Measurements from ENCODE around the gene RASGRP1.
A peak's percentile ranks its signal among the peaks of the same experiment; 100 is the strongest.
"Not testable (repeated sequence)": the region's sequence is repeated elsewhere in the genome, so short reads cannot be mapped to it uniquely, and the experiment has no call there.

RASGRP1 gene

GRCh38 chr15:38564557-38565286 lies at the start of gene RASGRP1:
TSS of gene RASGRP1 (minus strand) at chr15:38564814. CDS start at chr15:38564628, 186 bp downstream.
- peak; percentile 2 for DNase-seq

DNA sequence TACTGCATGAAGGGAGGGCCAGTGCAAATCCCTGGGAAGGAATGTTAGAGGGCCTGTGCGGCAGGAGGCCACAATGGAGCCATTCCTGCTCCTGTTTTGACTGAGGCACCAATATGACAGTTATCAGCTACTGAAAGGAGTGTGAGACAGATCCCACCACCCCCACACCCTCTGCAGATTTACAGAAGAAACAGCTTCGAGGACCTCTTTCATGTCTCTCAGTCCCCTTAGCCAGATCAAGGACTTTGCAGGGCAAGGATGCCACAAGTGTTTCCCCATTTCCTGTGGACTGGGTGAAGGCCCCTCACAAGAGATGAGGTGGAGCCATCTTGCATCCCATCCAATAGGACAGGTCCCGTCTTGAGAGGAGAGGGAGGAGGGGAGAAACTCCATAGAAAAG lies 48.5 kb upstream of the RASGRP1 start:
- no peak for DNase-seq

DNA sequence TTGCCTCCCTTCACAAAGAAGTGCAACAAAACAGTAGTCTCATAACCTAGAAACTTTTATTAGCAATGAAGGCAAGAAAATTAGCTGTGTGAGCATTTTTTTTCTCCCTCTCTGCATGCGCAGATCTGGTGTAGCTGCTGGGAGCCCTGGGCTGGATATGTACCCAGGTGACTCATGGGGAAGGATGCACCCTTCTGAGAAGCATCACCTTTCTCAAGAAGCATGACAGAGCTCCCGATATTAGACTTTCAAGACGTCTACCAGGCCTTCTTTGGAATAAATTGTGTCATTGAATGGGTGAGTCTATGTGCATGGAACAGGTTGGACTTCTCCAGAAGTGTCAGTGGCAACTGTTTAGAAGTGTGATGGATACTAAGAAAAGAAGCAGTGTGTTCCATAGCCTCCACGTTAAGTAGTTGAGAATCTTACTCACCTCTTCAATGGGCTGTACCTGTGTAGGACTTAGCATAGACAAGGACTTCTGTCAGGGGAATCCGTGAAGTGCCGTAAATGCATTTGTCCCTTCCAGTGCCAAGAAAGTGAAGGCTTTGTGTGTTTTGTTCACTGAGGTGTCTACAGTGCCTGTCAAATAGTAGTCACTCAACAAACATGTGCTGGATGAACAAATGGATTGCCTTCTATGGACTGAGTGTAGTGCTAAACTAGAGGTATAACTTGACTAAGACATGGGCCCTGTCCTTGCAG lies 47.7 kb upstream of the RASGRP1 start:
- DNase-seq = no peak

GRCh38 chr15:38611228-38611627 lies 46.6 kb upstream of the RASGRP1 start:
- DNase-seq = no peak

DNA sequence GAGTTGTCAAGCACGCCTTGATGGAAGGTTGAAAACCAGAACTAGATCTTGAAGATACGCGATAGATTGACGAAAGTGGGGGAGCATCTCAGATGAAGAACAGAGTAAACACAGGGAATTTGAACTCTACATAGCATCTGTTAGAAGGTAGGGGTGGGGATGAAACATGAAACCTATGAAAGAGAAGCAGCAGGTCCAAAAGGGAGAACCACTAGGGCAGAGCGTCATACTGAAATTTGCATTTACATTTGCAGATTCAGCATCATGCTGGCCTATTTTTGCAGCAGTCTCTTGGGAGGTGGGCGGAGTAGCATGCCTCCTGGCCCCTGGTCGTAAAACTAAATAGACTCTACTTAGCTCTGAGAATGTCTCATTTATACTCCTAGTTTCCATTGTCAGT lies 46.1 kb upstream of the RASGRP1 start:
- no peak for DNase-seq

GRCh38 chr15:38609097-38609738 lies 44.6 kb upstream of the RASGRP1 start:
- no peak for DNase-seq

- DNase-seq = no peak
These were observed 44.1 kb upstream of the RASGRP1 start for GRCh38 chr15:38608682-38609081.

GRCh38 chr15:38605744-38606143 lies 41.1 kb upstream of the RASGRP1 start:
- no peak for DNase-seq

DNA sequence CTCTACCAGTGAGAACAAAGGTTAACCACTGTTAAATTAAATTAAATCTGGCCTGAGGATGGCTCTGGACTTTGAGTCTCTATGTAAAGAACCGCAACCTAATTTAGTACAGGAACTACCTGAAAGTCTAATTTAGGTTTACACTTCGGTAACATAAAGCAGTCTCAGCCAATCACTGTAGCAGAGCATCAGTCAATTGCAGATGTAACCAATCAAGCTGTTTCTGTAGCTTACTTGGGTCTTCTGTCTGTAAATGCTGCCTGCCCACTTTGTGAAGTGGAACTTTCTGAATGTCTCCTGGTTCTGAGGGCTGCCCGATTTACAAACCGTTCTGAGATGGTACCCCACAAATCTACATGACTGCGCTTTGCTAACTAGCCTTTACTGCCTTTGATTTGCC lies 39.1 kb upstream of the RASGRP1 start:
- no peak for DNase-seq

DNA sequence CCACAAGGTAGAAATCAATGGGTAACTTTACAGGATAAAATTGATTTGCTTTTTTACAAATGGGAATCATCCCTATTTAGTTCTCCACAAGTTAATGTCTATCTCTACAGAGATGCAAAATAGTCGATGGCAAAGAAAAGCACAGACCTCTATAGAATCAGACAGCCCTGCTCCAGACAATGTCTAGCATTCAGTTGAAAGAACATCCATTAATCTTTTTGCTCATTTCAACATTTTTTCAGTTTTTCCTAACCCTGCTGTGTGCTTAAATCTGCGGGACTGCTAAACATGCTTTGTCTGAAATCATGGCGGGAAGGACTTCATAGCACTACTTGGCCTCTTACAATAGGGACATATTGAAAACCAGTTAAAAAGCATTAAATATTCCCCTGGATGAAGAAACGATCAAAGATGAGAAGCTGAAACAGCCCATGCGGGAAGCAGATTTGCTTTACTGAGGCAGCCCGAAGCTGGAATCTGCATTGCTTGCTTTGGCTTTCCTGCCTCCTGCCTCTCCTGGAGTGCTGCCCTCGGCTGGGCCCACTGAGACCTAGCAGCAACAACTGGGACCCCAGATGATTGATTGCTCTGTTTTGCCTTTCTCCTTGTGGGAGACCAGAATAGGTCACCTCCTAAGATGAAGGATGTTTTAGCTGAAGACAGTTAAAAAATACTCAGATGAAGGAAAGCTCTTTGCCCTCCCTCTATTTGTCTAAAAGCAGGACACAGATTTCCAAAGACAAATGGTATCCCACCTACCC lies 38.5 kb upstream of the RASGRP1 start:
- DNase-seq = no peak

DNA sequence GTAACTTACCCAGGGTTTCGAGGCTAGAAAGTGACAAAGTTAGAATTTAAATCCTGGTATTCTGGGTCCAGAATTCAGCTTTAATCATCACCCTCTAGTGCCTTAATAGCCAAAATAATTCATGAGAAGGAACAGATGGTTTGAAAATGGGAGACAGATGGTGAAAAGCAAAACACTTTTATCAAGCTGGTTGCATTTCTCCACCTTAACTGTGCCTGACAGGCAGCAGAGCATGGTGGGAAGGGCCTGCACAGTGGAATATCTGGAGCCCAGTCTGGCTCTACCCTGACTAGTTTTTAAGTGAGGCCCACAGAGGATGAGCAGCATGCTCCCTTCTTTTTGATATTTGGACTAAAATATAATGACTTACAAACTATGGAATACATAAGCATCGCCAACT lies 35.6 kb upstream of the RASGRP1 start:
- no peak for DNase-seq

GRCh38 chr15:38598749-38599148 lies 34.1 kb upstream of the RASGRP1 start:
- DNase-seq = no peak

GRCh38 chr15:38597219-38597800 lies 32.7 kb upstream of the RASGRP1 start:
- DNase-seq = no peak

- no peak for DNase-seq
These were observed 28.9 kb upstream of the RASGRP1 start for GRCh38 chr15:38593524-38593923.

- no peak for DNase-seq
These were observed 24.9 kb upstream of the RASGRP1 start for GRCh38 chr15:38589502-38589901.

DNA sequence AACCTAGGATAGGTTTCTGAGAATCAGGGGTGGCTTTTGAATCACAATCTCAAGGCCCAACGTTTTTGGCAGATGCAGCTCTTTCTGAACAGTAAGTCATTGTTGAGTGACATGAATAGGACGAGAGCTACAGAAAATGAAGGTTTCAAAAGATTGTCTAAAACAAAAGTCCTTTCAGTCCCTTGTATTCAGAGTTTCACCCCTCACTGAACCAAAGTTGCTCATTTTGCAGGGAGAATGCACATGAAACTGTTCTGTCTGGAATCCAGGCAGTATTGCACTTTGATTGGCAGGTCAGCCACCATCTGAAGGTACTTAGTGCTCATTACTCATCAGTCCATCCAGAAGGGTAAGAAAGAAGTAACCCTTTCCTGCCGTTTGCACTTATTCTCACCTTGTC lies 24.1 kb upstream of the RASGRP1 start:
- no peak for DNase-seq

- DNase-seq = no peak
These were observed 22.6 kb upstream of the RASGRP1 start for GRCh38 chr15:38587214-38587613.

GRCh38 chr15:38586005-38586404 lies 21.4 kb upstream of the RASGRP1 start:
- not testable (repeated sequence) for DNase-seq

DNA sequence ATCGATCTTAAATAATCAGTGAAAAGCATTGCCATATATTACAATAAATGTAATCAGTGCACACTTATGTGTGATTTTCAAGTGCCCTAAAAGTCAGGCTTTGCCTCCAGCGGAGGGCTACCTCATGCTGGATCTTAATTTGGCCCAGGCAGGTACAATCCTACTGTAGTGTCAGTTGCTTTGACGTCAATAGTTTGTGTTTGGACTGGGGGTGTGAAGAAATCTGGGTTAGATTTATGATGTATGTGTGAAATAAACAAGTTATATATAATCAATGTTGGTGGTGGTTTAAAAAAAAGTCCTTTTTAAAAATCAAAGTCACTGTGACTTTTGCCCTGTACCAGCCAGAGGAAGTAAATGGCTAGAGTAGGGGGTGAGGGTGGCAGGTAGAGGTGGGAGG lies 14.0 kb upstream of the RASGRP1 start:
- no peak for DNase-seq

- no peak for DNase-seq
These were observed 12.9 kb upstream of the RASGRP1 start for GRCh38 chr15:38577424-38577987.

GRCh38 chr15:38576837-38577236 lies 12.2 kb upstream of the RASGRP1 start:
- no peak for DNase-seq

DNA sequence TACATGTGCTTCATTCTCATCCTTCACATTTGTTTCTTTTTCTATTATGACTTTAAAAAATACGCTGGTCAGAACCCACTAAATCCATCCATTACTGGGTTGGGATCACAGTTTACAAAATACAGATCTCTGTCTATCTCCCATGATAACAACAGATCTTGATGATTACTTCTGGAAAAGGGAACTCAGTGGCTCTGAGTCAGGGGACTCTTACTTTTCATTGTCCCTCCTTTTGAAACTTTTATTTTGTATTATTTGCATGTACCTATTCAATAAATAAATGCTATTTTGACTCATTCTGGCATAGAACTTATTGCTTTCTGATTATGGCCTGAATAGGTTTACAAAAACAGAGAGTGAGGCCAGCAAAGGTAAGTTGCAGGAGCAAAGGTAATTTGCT lies 11.6 kb upstream of the RASGRP1 start:
- no peak for DNase-seq

- no peak for DNase-seq
These were observed 665 bp upstream of the RASGRP1 start for GRCh38 chr15:38565287-38565670.
